Adrenal gland (tissue), 12 donors: ENCODE results near the gene MARCHF3. TPM values are rescaled to one million over a fixed set of nuclear protein-coding genes. Genes with fewer than 3 reads are reported as not detected.

Experiments used
- DNase-seq, 7 donors: peaks; one replicate each; pipeline ENCODE4 v3.0.0-alpha.2; 2019 to 2020
- H3K27ac ChIP-seq, 5 donors: fragments of 200-600 bp; sonication (generic) in 4 of 5; 1 replicate in 3 of 5; 2 replicates in 2 of 5; pipeline versions ENCODE4 v1.5.1 to v1.8.0; 2016 to 2020; ENCODE audit warnings: mild to moderate bottlenecking in 1 of 5
- H3K27me3 ChIP-seq: fragments of 200-600 bp; 2 replicates; pipeline ENCODE4 v1.8.0; 2021
- H3K36me3 ChIP-seq, 2 donors: fragments of 200-600 bp; replicated peaks in 1 of 2; 1 replicate in 1 of 2; 2 replicates in 1 of 2; pipeline versions ENCODE4 v1.5.1 to v1.8.0; 2018 to 2022
- H3K4me1 ChIP-seq, 2 donors: fragments of 200-600 bp; replicated peaks in 1 of 2; 1 replicate in 1 of 2; 2 replicates in 1 of 2; pipeline versions ENCODE4 v1.5.1 to v1.8.0; 2018 to 2021
- H3K4me3 ChIP-seq, 4 donors: fragments of 200-600 bp; sonication (generic) in 3 of 4; one replicate each; pipeline ENCODE4 v1.5.1; 2016 to 2018
- H3K9me3 ChIP-seq, 3 donors: fragments of 200-600 bp; sonication (generic) in 1 of 3; replicated peaks in 1 of 3; 1 replicate in 2 of 3; 2 replicates in 1 of 3; pipeline versions ENCODE4 v1.5.1 to v1.8.0; 2016 to 2021
- POLR2A ChIP-seq, 2 donors: fragments of 450-650 bp; IDR thresholded peaks; one replicate each; pipeline ENCODE4 v1.6.1; 2017; ENCODE audit warnings: antibody characterized with exemption in 2 of 2, mild to moderate bottlenecking in 2 of 2, moderate library complexity in 1 of 2
- WGBS, 4 donors: extraction: QIAGEN DNeasy Blood & Tissue Kit in 2 of 4; methylation state at CpG; one replicate each; pipeline versions ENCODE4 v1.1.5 to v1.1.7; 2013 to 2017; 5-methylcytosine and 5-hydroxymethylcytosine counted together
- intact Hi-C, 2 donors: fragments of 100-400 bp; cut with DNase I; formaldehyde crosslinking; loops; one replicate each; pipeline versions ENCODE4 v1.14.1 to v1.15.0; 2022 to 2023
- polyA plus RNA-seq, 3 donors: library from polyadenylated mRNA; stranded (reverse); fragments of 200-250 nt in 2 of 3; fragments of 350-450 nt in 1 of 3; fragmentation: Illumina TruSeq in 1 of 3; extraction: RNeasy Lipid Tissue Mini Kit (QIAGEN cat#74804) in 1 of 3; gene quantifications; one replicate each; pipeline ENCODE4 v1.2.3, GENCODE V29; 2013 to 2014
- total RNA-seq, 9 donors: library from RNA; depleted of rRNA in 4 of 9; stranded (reverse); fragments of >200 nt in 4 of 9; fragments of 120-200 nt in 1 of 9; fragmentation: NEBNext Ultra II Directional in 1 of 9; extraction: Animal tissue kit (Norgen Biotek cat#: 25700) in 1 of 9; gene quantifications; one replicate each; pipeline versions ENCODE4 v1.1.0 to v1.2.4, GENCODE V29; 2013 to 2023
- TF ChIP-seq, protein P1 (sequence below), 6 experiments: fragments of 450-650 bp in 4 of 6; fragments of 200-600 bp in 2 of 6; sonication (generic) in 1 of 6; IDR thresholded peaks; 1 replicate in 5 of 6; 2 replicates in 1 of 6; pipeline versions ENCODE4 v1.5.1 to v1.8.0; 2016 to 2021; ENCODE audit warnings: antibody characterized with exemption in 6 of 6, mild to moderate bottlenecking in 2 of 6, moderate library complexity in 1 of 6
- donor health status: healthy with polysubstance abuse.
- donor health status: Bipolar disorder and iron deficiency.
- donor health status: DM: yes; HTN: yes; CAD: no.
- donor health status: DM: no; HTN: no; CAD: no.
- donor health status: DM: no; HTN: no; CAD: no.
- donor health status: DM: yes; HTN: yes; CAD: no.

The MARCHF3 gene
- total and polyA plus RNA-seq, 12 donors, result 3.9 to 48.9 (median 12.2) TPM

DNA sequence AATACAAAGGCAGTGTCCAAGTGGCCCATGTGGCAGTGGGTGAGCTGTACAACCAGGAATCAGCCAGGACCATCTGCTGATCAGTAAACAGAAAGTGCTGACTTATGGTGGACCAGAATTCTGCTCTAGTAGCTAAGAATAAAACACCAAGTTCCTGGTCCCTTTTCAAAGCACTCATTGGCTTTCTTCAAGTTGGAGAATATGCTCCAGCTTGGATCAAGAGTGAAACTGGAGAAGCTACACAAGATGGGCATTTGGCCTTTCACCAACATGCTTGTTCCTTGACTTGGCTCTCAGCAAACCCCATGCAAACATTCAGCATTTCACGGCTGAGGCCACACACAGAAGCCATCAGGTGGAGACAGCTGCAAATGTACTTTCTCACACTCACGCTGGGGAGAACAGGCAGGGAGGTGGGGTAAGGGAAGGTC is 32.1 kb downstream of the MARCHF3 start:
- H3K9me3 ChIP-seq, result no peaks in the 10 kb centered on the region
- intact Hi-C loops, result no loop called here
- no peaks in the 10 kb centered on the region for H3K27me3 ChIP-seq
- DNase-seq, result no peak
- H3K27ac ChIP-seq, result no peak overlapping the region
- 78 to 92% (median 88%) methylated on average over 2 of the region's 2 CpGs for WGBS, 4 donors
- H3K4me1 ChIP-seq, result peaks cover 0 to 18% of the 10 kb centered on the region in 2 donors
- no peak overlapping the region for H3K4me3 ChIP-seq
- H3K36me3 ChIP-seq, result no peaks in the 10 kb centered on the region
- TF ChIP-seq, protein P1, sequence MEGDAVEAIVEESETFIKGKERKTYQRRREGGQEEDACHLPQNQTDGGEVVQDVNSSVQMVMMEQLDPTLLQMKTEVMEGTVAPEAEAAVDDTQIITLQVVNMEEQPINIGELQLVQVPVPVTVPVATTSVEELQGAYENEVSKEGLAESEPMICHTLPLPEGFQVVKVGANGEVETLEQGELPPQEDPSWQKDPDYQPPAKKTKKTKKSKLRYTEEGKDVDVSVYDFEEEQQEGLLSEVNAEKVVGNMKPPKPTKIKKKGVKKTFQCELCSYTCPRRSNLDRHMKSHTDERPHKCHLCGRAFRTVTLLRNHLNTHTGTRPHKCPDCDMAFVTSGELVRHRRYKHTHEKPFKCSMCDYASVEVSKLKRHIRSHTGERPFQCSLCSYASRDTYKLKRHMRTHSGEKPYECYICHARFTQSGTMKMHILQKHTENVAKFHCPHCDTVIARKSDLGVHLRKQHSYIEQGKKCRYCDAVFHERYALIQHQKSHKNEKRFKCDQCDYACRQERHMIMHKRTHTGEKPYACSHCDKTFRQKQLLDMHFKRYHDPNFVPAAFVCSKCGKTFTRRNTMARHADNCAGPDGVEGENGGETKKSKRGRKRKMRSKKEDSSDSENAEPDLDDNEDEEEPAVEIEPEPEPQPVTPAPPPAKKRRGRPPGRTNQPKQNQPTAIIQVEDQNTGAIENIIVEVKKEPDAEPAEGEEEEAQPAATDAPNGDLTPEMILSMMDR (IDR thresholded peaks at IDR 0.05), result no peak
- TF ChIP-seq POLR2A (IDR thresholded peaks at IDR 0.05), result no peak

DNA sequence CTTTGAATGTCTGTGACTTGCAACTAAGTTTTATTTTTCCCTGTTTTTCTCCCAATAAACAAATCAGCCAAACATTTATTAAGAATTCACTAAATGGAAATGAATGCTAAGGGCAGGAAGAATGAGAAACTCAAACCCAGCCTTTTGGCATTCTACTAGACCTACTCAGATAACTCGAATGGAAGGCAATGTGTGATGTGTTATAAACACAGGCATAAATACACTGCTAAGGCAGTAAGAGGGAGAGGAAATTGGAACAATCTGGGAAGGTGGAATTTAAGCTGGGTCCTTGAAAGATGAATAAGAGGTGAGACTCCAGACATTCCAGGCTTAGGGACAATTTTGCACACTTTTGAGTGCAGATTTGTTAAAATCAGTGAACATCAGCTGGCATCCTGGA is 34.7 kb downstream of the MARCHF3 start:
- Histone ChIP-seq H3K36me3 (no peaks in the 10 kb centered on the region), H3K4me3 (no peak overlapping the region), H3K9me3 (no peaks in the 10 kb centered on the region), H3K4me1 (no peaks in the 10 kb centered on the region), H3K27ac (no peak overlapping the region), H3K27me3 (no peaks in the 10 kb centered on the region)
- 58 to 64% (median 60%) methylated on average over 1 of the region's 1 CpG for WGBS, 4 donors
- no peak for TF ChIP-seq POLR2A (IDR thresholded peaks at IDR 0.05)
- TF ChIP-seq, protein P1 (IDR thresholded peaks at IDR 0.05), result no peak
- intact Hi-C loops, result no loop called here
- no peak for DNase-seq

DNA sequence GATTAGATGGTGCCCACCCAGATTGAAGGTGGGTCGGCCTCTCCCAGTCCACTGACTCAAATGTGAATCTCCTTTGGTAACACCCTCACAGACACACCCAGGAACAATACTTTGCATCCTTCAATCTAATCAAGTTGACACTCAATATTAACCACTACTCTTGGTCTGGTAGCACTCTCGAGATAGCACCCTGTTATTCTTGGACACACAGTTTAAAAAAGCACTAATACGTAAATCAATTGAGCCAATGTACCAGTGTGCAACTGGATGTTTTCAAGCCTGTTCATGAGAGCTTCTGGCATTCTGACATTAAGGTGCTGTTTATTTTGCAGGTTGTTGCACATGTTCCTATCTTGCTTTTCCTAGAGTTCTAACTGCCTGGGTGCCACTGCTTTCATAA is 35.3 kb downstream of the MARCHF3 start:
- H3K9me3 ChIP-seq, result no peaks in the 10 kb centered on the region
- intact Hi-C loops, result no loop called here
- no peaks in the 10 kb centered on the region for H3K27me3 ChIP-seq
- H3K27ac ChIP-seq, result no peak overlapping the region
- no peaks in the 10 kb centered on the region for H3K4me1 ChIP-seq
- WGBS, 4 donors, result 83 to 98% (median 95%) methylated on average over 3 of the region's 3 CpGs
- DNase-seq, result no peak
- TF ChIP-seq POLR2A (IDR thresholded peaks at IDR 0.05), result no peak
- TF ChIP-seq, protein P1 (IDR thresholded peaks at IDR 0.05), result no peak
- H3K36me3 ChIP-seq, result no peaks in the 10 kb centered on the region
- no peak overlapping the region for H3K4me3 ChIP-seq

DNA sequence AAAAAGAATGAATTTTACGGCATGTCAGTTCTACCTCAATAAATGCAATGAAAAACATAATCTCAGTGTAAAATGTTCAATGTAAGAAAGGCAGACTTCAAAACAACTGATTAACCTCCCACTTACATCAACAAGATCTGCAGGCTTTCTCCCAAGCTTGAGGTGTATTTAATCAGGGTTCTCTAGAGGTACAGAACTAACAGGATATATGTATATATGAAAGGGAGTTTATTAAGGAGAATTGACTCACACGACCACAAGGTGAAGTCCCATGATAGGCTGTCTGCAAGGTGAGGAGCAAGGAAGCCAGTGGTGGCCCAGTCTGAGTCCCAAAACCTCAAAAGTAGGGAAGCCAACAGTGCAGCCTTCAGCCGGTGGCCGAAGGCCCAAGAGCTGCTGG is 35.9 kb downstream of the MARCHF3 start:
- Histone ChIP-seq H3K27ac (no peak overlapping the region), H3K4me1 (no peaks in the 10 kb centered on the region), H3K9me3 (no peaks in the 10 kb centered on the region), H3K36me3 (no peaks in the 10 kb centered on the region), H3K27me3 (no peaks in the 10 kb centered on the region), H3K4me3 (no peak overlapping the region)
- intact Hi-C loops, result no loop called here
- no peak for TF ChIP-seq POLR2A (IDR thresholded peaks at IDR 0.05)
- TF ChIP-seq, protein P1 (IDR thresholded peaks at IDR 0.05), result no peak
- 88 to 96% (median 93%) methylated on average over 4 of the region's 4 CpGs for WGBS, 4 donors
- no peak for DNase-seq
